ENCODE results near the gene COG5. TPM values are rescaled to one million over a fixed set of nuclear protein-coding genes. Genes with fewer than 3 reads are reported as not detected.

Gene COG5
- total RNA-seq, 1 experiment from 2014 or later, result 20.2 TPM

DNA sequence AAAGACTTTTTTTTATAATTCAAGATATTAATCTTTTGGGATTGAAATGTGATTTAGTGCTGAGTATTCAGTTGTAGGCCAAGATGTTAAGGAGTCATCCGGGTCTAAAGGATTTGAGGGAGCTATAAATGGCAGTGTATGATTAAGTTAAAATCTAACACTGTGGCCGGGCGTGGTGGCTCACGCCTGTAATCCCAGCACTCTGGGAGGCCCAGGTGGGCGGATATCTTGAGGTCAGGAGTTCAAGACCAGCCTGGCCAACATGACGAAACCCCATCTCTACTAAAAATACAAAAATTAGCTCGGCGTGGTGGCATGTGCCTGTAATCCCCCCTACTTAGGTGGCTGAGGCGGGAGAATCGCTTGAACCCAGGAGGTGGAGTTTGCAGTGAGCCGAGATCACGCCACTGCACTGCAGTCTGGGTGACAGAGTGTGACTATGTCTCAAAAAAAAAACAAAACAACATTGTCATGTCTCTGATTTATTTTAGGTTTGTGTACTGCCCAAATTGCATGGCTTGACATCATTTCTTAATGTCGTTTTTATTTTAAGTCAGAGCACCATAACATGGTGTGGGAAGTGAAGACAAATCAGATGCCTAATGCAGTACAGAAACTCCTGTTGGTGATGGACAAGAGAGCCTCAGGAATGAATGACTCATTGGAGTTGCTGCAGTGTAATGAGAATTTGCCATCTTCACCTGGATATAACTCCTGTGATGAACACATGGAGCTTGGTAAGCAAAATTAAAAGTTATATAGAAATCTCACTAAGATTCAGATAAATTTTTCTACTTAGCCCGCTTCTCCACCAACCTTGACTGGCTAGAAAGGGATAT is 384.2 kb downstream of the COG5 start:
- Histone ChIP-seq H3K79me1 (ENCODE audit: insufficient read depth, low read depth, low read length, poor library complexity, severe bottlenecking) (no peaks in the 10 kb centered on the region), H3K23me2 (ENCODE audit: insufficient read length, low read depth, low read length, poor library complexity, severe bottlenecking) (no peaks in the 10 kb centered on the region), H2BK15ac (ENCODE audit: low read depth, low read length) (no peak overlapping the region), H2AK5ac (ENCODE audit: insufficient read length, low read length) (no peak overlapping the region), H3K27ac (ENCODE audit: insufficient read length, low read depth, low read length) (no peak overlapping the region), H3K79me2 (ENCODE audit: insufficient read depth, low read length) (no peaks in the 10 kb centered on the region; the same call in 1 of the 2 replicates), H3K9ac (ENCODE audit: extremely low read depth, insufficient read length, low read length) (no peak overlapping the region), H2BK5ac (ENCODE audit: insufficient read length, low read length) (no peak overlapping the region), H2BK120ac (ENCODE audit: low read depth, low read length, poor library complexity, severe bottlenecking) (no peak overlapping the region), H3K4me2 (ENCODE audit: insufficient read depth, insufficient read length, low read length) (no peak overlapping the region), H2BK12ac (ENCODE audit: insufficient read length, low read depth, low read length) (no peak overlapping the region), H4K20me1 (ENCODE audit: control insufficient read depth, insufficient read depth, insufficient read length) (no peaks in the 10 kb centered on the region), H2BK20ac (ENCODE audit: low read depth, low read length, poor library complexity, severe bottlenecking) (no peak overlapping the region), H3K23ac (ENCODE audit: insufficient read length, low read depth, low read length) (no peak overlapping the region), H4K91ac (ENCODE audit: insufficient read length, low read depth, low read length) (no peak overlapping the region), H3K27me3 (ENCODE audit: insufficient read depth, low read length) (no peaks in the 10 kb centered on the region), H2AFZ (ENCODE audit: low read length) (no peak overlapping the region), H3T11ph (ENCODE audit: low read length) (no peak overlapping the region), H3K4me1 (ENCODE audit: insufficient read depth, low read length) (no peaks in the 10 kb centered on the region), H3K9me3 (ENCODE audit: control insufficient read depth, low read depth, low read length) (no peaks in the 10 kb centered on the region), H3K4ac (ENCODE audit: low read depth, low read length) (no peak overlapping the region), H3K18ac (ENCODE audit: insufficient read length, low read depth, low read length) (no peak overlapping the region), H3K56ac (ENCODE audit: insufficient read length, low read depth, low read length) (no peak overlapping the region), H4K5ac (ENCODE audit: insufficient read length, low read depth, low read length) (no peak overlapping the region), H3K14ac (ENCODE audit: insufficient read depth, low read length) (no peak overlapping the region), H4K8ac (replicated peaks; ENCODE audit: insufficient read length, low read depth, low read length) (no peak overlapping the region)
- H3K36me3 Mint-ChIP-seq (ENCODE audit: insufficient read depth in 1 of 3, low read depth in 3 of 3), result peaks cover 6 to 34% (median 32%) of the 10 kb centered on the region in 3 experiments; a peak in 5 of 7 replicates
- DNase-seq, result no peak
- no peak overlapping the region for H3K4me3 Mint-ChIP-seq
- H3K27ac Mint-ChIP-seq, result no peak overlapping the region
- no CpG with 5 or more reads among the region's 14 CpGs for WGBS (ENCODE audit: extremely low coverage, insufficient read length, low lambda C conversion rate)
- H3K27me3 Mint-ChIP-seq (ENCODE audit: low read depth), result no peaks in the 10 kb centered on the region
- H3K4me1 Mint-ChIP-seq, result peaks cover 4 to 6% of the 10 kb centered on the region in 2 experiments
- no peaks in the 10 kb centered on the region for H3K9me3 Mint-ChIP-seq
- TF ChIP-seq, protein P1, sequence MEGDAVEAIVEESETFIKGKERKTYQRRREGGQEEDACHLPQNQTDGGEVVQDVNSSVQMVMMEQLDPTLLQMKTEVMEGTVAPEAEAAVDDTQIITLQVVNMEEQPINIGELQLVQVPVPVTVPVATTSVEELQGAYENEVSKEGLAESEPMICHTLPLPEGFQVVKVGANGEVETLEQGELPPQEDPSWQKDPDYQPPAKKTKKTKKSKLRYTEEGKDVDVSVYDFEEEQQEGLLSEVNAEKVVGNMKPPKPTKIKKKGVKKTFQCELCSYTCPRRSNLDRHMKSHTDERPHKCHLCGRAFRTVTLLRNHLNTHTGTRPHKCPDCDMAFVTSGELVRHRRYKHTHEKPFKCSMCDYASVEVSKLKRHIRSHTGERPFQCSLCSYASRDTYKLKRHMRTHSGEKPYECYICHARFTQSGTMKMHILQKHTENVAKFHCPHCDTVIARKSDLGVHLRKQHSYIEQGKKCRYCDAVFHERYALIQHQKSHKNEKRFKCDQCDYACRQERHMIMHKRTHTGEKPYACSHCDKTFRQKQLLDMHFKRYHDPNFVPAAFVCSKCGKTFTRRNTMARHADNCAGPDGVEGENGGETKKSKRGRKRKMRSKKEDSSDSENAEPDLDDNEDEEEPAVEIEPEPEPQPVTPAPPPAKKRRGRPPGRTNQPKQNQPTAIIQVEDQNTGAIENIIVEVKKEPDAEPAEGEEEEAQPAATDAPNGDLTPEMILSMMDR (conservative IDR thresholded peaks at IDR 0.05), result no peak

Data from H9 (cell line).